PC-9 (cell line): ENCODE results near the gene RPS21. TPM values are rescaled to one million over a fixed set of nuclear protein-coding genes. Genes with fewer than 3 reads are reported as not detected.

Source experiments
- BruUV-seq: library from RNA; stranded (reverse); fragments of 400-500 nt; replicated peaks from 2 replicates; lab custom pipeline; 2021; lab: Mats Ljungman, UMichigan
- CTCF ChIA-PET: fragments of 300-600 bp; sonication (Branson Sonifier 250); formaldehyde crosslinking; loops from one replicate; lab custom pipeline; 2022; ENCODE audit warnings: antibody characterized with exemption; lab: Charles Lee
- POLR2A ChIA-PET: fragments of 300-600 bp; sonication (Branson Sonifier 250); formaldehyde crosslinking; loops from one replicate; lab custom pipeline; 2022; ENCODE audit warnings: antibody characterized with exemption; ENCODE audit not compliant: unreplicated experiment; lab: Charles Lee
- DNase-seq, 2 experiments: peaks; one replicate each; pipeline versions ENCODE4 v3.0.0 to v3.0.0-alpha.2; 2015 to 2022; ENCODE audit warnings: mixed read lengths in 1 of 2
- H2AFZ ChIP-seq: fragments of 200-600 bp; sonication (generic); 2 replicates; pipeline ENCODE4 v1.8.1; 2017; ENCODE audit warnings: antibody characterized with exemption
- H3F3A ChIP-seq: fragments of 200-600 bp; sonication (generic); 2 replicates; pipeline ENCODE4 v1.8.1; 2017; ENCODE audit warnings: antibody characterized with exemption, mild to moderate bottlenecking, low read depth; ENCODE audit not compliant: insufficient read depth
- H3K27ac ChIP-seq: fragments of 200-600 bp; sonication (generic); 2 replicates; pipeline ENCODE4 v1.6.1; 2016; ENCODE audit warnings: mixed run types
- H3K27me3 ChIP-seq: fragments of 200-600 bp; sonication (generic); 2 replicates; pipeline ENCODE4 v1.6.1; 2016; ENCODE audit warnings: low read depth, mixed run types; ENCODE audit not compliant: insufficient read depth
- H3K36me3 ChIP-seq: fragments of 200-600 bp; sonication (generic); 2 replicates; pipeline ENCODE4 v1.6.1; 2016; ENCODE audit warnings: low read depth, mixed run types
- H3K4me1 ChIP-seq: fragments of 200-600 bp; sonication (generic); replicated peaks from 2 replicates; pipeline ENCODE4 v1.6.1; 2016; ENCODE audit warnings: mixed run types; ENCODE audit not compliant: insufficient read depth
- H3K4me2 ChIP-seq: fragments of 200-600 bp; sonication (generic); 2 replicates; pipeline ENCODE4 v1.6.1; 2017; ENCODE audit warnings: mixed run types
- H3K4me3 ChIP-seq: fragments of 200-600 bp; sonication (generic); 2 replicates; pipeline ENCODE4 v1.6.1; 2016; ENCODE audit warnings: mixed run types
- H3K79me2 ChIP-seq: fragments of 200-600 bp; sonication (generic); 2 replicates; pipeline ENCODE4 v1.6.1; 2017; ENCODE audit warnings: low read depth, mixed run types
- H3K9me2 ChIP-seq: fragments of 200-600 bp; sonication (generic); 2 replicates; pipeline ENCODE4 v1.8.1; 2017; ENCODE audit warnings: mild to moderate bottlenecking; ENCODE audit not compliant: insufficient read depth
- H3K9me3 ChIP-seq: fragments of 200-600 bp; sonication (generic); 2 replicates; pipeline ENCODE4 v1.8.1; 2016; ENCODE audit warnings: low read depth; ENCODE audit not compliant: insufficient read depth
- H4K20me1 ChIP-seq: fragments of 200-600 bp; sonication (generic); 2 replicates; pipeline ENCODE4 v1.8.1; 2017; ENCODE audit not compliant: insufficient read depth
- EZH2 ChIP-seq: fragments of 200-600 bp; sonication (generic); IDR thresholded peaks from 2 replicates; pipeline ENCODE4 v1.8.0; 2017; ENCODE audit warnings: antibody characterized with exemption, low read depth
- intact Hi-C: fragments of 100-400 bp; cut with micrococcal nuclease; formaldehyde crosslinking; loops from one replicate; pipeline ENCODE4 v1.10.0; 2022; ENCODE audit not compliant: unreplicated experiment
- total RNA-seq: library from RNA; stranded (reverse); gene quantifications from 2 replicates; pipeline ENCODE4 v1.2.3, GENCODE V29; 2021
- TF ChIP-seq, protein P1 (sequence below): fragments of 200-600 bp; sonication (generic); conservative IDR thresholded peaks from 2 replicates; pipeline ENCODE4 v1.6.1; 2017; ENCODE audit warnings: mixed run types, antibody characterized with exemption, mild to moderate bottlenecking, moderate library complexity

The RPS21 gene
- total RNA-seq, 1 experiment from 2014 or later, result 2,275 TPM

DNA sequence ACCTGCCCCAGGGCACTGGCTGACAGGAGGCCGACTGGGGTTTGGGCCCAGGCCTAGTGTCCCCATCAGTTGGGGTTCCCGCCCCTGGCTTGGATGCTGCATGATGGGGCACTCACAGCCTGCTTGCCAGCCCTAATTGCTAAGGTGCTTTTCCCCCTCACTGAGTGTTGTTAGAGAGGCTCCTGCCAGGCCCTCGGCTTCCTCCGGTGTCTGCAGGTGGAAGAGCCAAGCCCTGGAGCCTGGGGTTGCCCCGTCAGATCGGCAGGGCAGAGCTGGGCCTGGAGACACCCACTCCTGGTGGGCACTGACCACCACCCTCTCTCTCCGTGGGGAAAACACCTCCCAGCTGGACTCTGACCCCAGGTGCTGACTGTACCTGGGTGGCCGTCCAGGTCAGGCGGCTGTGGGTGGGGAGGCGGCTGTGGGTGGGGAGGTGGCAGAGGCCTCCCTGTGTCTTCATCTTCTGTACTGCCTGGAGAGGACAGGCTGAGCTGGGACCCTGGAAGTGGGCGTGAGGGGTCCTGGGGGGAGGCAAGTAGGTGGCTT is 26.2 kb downstream of the RPS21 start:
- no peak overlapping the region for H3K4me3 ChIP-seq
- no peak for TF ChIP-seq EZH2
- TF ChIP-seq, protein P1, sequence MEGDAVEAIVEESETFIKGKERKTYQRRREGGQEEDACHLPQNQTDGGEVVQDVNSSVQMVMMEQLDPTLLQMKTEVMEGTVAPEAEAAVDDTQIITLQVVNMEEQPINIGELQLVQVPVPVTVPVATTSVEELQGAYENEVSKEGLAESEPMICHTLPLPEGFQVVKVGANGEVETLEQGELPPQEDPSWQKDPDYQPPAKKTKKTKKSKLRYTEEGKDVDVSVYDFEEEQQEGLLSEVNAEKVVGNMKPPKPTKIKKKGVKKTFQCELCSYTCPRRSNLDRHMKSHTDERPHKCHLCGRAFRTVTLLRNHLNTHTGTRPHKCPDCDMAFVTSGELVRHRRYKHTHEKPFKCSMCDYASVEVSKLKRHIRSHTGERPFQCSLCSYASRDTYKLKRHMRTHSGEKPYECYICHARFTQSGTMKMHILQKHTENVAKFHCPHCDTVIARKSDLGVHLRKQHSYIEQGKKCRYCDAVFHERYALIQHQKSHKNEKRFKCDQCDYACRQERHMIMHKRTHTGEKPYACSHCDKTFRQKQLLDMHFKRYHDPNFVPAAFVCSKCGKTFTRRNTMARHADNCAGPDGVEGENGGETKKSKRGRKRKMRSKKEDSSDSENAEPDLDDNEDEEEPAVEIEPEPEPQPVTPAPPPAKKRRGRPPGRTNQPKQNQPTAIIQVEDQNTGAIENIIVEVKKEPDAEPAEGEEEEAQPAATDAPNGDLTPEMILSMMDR, result no peak
- no peaks in the 10 kb centered on the region for H3K9me2 ChIP-seq
- no peak overlapping the region for H3K27ac ChIP-seq
- DNase-seq, result no peak
- POLR2A ChIA-PET, result no interaction called here
- intact Hi-C loops, result loop anchor here (5.0 kb wide), 1 partner anchor 84 kb away; no protein-coding TSS in a partner anchor
- no peak overlapping the region for H2AFZ ChIP-seq
- H3K36me3 ChIP-seq, result no peaks in the 10 kb centered on the region
- no peak overlapping the region for H3K4me2 ChIP-seq
- no peaks in the 10 kb centered on the region for H3K79me2 ChIP-seq
- H4K20me1 ChIP-seq, result 0 out of 2 replicates have a peak, but pooled peaks cover 7% of the 10 kb centered on the region
- no TSS peak for BruUV-seq
- no peaks in the 10 kb centered on the region for H3K9me3 ChIP-seq
- H3K4me1 ChIP-seq, result no peaks in the 10 kb centered on the region; the same call in 1 of the 2 replicates
- peaks cover 8% of the 10 kb centered on the region; the same call in 1 of the 2 replicates for H3F3A ChIP-seq
- CTCF ChIA-PET, result no interaction called here
- no peaks in the 10 kb centered on the region for H3K27me3 ChIP-seq

DNA sequence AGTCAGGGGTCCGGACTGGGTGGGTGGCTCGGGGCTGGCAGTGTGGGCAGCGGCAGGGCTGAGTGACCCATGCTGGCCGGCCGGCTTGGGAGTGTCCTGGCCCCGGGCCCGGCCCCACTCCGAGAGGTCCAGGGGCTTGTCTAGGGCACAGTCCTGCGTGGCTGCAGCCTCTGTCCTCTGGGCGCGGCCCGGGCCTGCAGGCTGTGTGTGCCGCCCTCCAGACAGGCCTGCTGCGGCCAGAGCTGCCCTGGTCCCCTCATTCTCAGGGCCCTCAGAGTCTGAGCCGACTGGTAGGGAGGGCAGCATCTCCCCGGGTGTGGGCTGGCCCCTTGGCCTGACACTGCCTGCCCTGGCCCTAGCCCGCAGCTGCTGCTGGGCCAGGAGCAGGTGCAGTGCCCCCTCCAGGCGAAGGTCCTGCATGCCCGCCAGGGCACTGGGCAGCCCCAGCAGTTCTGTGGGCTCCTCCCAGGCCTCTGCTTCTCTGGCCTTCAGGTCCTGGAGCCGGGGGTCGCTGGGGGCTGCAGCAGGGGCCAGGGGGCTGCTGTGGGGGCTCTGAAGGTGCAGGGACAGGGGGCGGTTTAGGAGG is 27.1 kb downstream of the RPS21 start:
- DNase-seq, result no peak
- intact Hi-C loops, result loop anchor here (5.0 kb wide), 1 partner anchor 83 kb away; no protein-coding TSS in a partner anchor
- ChIA-PET CTCF (no interaction called here), POLR2A (no interaction called here)
- BruUV-seq, result no TSS peak
- Histone ChIP-seq H3K4me3 (no peak overlapping the region), H3K27ac (no peak overlapping the region), H3K79me2 (no peaks in the 10 kb centered on the region), H3K9me2 (no peaks in the 10 kb centered on the region), H3K36me3 (no peaks in the 10 kb centered on the region), H3K4me1 (no peaks in the 10 kb centered on the region), H3K9me3 (no peaks in the 10 kb centered on the region), H3K27me3 (no peaks in the 10 kb centered on the region), H3K4me2 (no peak overlapping the region), H3F3A (peaks cover 6% of the 10 kb centered on the region; the same call in 1 of the 2 replicates), H2AFZ (no peak overlapping the region), H4K20me1 (0 out of 2 replicates have a peak, but pooled peaks cover 7% of the 10 kb centered on the region)
- TF ChIP-seq, protein P1, result peak; percentile 49; the same call in 1 of the 2 replicates
- no peak for TF ChIP-seq EZH2

DNA sequence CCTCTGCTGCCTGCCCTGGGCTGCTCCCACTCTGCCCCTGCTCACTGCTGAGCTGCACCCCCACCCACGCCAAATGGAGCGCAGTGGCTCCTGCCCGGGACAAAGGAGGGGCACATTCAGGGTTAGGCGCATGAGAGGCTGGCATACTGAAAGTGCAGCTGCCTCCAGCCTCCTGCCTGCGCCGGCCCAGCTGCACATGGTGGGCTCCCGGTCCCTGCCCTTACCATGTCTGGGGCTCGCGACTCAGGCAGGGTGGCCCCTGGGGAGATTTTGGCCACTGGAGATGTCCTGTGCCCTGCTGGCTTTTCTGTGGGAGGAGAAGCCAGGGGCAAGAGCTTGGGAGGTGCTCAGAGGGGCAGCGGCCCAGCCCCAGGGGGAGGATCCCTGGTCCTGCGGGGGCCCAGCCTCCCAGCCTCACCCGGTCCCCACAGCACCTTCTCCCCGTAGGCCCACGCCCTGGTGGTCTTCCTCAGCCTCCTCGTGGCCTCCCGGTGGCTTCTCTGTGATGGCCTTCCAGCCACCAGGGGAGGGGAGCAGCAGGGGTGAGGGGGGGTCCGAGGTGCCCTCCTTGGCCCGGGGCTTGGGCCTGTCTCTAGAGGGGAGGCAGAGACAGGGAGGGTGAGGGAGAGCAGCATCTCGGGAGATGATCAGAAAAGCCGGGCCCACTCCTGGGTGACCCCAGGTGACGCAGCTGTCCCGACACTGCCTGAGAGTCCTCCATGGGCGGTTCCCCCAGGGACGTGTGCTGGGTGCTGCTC is 28.6 kb downstream of the RPS21 start:
- no peaks in the 10 kb centered on the region for H3K9me2 ChIP-seq
- H3K27me3 ChIP-seq, result no peaks in the 10 kb centered on the region
- 0 out of 2 replicates have a peak, but pooled peaks cover 7% of the 10 kb centered on the region for H4K20me1 ChIP-seq
- CTCF ChIA-PET, result no interaction called here
- H3K4me1 ChIP-seq, result no peaks in the 10 kb centered on the region
- no peaks in the 10 kb centered on the region for H3K79me2 ChIP-seq
- H3K36me3 ChIP-seq, result no peaks in the 10 kb centered on the region
- intact Hi-C loops, result no loop called here
- BruUV-seq, result no TSS peak
- POLR2A ChIA-PET, result no interaction called here
- no peak overlapping the region for H3K4me2 ChIP-seq
- H2AFZ ChIP-seq, result no peak overlapping the region
- no peak overlapping the region for H3K4me3 ChIP-seq
- H3K9me3 ChIP-seq, result no peaks in the 10 kb centered on the region
- peaks cover 3% of the 10 kb centered on the region; the same call in 1 of the 2 replicates for H3F3A ChIP-seq
- no peak for DNase-seq
- no peak overlapping the region for H3K27ac ChIP-seq
- TF ChIP-seq, protein P1, result no peak
- TF ChIP-seq EZH2, result no peak
